Hematopoietic multipotent progenitor cell treated with erythropoietin and hydrocortisone succinate and interleukin-3 and kit ligand, for 17 days (in vitro differentiated cells): Measurements from ENCODE around the gene RAB35.
A peak's percentile ranks its signal among the peaks of the same experiment; 100 is the strongest.

Experiments used
- DNase-seq: peaks from one replicate; pipeline ENCODE4 v3.0.0-alpha.2; 2015; ENCODE audit warnings: low spot score

Gene RAB35

DNA sequence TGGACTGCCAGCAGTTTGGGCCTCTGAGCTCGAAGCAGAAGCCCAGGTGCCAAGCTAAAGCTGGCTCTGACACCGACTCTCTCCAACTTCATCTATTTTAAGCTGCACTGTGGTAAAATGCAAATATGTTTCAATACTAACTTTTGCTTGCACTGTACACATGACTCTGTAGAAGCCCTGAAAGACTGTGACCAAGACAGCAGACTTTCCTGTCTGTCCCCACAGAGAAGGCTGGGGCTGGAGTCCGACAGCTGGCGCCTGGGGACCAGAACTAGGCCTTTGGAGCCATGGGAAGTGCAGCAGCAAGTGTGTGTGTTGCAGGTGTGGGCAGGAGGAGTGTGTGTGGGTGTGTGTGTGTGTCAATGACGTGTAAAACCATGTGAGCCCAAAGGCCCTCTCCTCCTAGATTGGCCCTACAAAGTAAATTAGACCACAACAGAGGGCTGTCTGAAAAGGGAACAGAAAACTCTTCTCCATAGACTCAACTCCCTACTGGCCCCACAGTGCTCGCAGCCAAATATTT, 16.4 kb upstream of the RAB35 start:
- no peak for DNase-seq

DNA sequence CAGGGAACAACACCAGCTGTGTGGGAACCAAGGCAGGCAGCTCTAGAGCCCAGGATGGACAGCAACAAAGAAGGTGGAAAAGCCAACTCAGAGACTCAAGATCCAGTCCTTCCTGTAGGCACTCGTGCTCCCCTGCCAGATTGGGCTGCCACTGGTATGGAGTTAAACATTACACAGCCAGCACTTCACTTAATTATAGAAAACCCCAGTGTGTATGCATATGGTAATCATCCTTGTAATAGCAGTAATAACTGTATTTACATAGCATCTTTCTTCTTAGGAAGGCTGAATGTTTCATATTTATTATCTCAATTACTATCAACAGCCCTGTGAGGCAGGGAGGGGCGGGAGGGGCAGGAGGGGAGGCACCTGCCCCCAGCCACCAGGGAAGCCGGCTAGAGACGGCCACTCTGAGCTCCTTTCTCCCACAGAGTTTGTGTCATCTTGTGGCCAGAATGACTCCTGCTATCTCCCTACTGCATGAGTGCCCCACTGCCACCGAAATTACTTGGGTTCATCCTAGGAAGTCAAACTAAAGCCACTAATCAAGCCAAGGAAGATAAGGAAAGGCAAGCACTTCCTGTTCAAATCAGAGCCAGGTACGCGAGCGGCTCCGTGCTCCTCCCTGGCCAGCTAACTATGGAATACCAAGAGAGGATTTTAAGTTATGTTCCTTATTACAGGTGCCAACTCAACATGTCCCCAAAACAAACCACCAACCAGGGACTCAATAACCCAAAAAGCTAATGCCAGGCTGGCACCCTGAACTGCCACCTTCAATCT, 15.7 kb upstream of the RAB35 start:
- DNase-seq: no peak

DNA sequence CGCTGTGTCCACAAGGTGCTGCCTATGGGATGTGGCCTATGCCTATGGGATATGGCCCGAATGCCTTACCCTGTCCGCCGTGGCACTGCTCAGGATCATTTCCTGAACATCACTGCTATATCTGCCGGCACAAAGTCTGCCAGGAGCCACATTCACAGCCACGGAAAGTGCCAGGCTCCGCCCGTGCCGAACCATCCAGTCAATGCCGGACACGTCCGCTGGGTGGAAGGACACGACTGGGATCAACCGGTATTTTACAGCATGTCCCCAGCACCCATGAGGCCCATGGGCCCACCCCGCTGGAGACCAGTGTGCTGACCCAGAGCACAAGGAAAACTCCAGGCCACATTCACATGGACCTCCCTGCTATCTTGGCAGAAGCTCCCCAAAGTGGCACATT, 14.6 kb upstream of the RAB35 start:
- DNase-seq: no peak

DNA sequence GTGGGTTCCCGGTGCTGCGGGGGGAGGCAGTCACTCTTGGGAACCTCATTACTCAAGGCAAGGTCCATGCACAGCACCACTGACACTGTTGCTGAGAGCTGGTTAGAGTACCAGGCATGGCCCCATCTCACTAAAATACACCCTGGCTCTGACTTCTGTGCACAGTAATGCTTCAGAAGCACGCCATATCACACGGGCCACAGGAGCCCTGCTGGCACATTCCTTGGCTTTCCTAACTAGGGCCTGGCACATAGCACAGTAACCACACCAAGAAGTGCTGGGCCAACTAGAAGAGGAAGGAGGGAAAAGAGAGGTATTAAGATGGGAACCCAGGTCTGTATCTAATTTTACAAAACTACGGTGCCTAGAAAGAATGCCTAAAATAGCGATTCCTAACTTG, 13.5 kb upstream of the RAB35 start:
- DNase-seq: no peak

DNA sequence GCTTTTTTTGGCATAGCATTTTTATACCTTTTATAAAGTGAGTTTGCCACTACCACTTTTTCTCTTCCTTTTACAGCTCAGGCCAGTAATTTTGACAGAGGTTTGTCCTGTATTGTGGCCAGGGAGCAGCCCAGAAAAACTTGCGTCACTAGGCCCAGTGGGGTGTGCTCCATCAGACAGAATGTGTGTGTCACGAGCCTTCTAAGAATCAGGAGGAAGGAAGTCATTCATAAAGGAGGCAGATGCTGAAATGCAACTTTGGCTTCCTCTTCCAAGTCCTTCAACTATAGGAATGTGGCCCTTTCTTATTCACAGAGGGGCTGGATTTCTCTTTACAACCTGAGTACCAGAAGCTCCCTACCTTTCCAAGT, 10.1 kb upstream of the RAB35 start:
- no peak for DNase-seq

DNA sequence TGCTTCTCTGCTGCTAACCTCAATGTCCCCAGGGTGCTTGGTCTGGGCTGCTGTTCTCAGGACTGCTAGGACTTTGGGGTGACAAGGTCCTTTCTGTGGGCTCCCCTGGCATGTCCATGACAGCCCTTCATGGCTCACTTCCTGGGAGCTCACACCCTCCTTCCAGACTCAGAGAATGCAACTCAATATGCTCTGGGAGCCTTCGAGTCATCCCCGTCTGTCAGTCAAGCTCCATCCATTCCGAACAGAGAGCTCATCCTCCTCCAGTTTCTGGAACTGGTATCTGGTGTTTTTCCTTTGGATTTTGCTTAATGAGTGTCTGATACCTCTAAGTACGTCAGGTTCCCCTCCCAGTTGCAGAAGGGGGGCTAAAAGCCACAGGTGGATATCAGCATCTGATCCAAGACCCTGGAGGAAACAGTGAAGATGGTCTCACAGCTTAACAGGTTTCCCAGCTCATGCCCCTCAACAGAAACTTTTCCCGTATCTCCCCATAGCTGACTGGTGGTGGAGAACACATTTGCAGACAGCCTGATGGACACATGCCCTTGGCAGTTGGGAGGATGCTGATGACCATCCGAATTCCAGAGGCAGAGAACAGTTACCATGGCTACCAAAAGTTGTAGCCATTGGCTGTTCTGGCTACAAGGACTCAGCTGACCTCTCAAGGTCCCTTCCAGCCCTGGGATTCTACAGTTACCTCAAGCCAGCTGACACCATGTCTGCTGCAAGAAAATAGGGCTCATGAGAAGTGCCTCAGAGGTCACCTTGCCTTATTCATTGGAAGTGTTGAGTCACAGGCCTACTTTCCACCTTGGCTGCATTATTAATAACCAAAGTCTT, 9.5 kb upstream of the RAB35 start:
- no peak for DNase-seq

DNA sequence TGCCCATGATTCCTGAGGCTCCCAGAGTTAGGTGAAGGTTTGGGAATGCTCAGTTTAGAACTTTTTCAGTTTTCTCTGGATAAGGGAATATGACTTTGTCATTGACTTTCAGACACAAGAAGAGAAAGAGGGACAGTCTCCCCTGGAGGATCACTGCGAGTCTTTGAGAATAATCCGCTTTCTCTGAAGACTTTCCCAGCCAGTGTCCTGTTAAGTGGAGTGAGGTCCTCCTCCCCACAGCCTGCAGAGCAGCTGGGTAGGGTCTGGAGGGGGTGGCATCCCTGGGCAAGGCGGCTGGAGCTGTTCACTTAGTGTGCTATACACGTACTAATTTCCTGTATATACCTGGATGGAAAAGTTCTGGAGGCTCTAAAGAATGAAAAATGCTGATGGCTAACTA, 8.5 kb upstream of the RAB35 start:
- no peak for DNase-seq

DNA sequence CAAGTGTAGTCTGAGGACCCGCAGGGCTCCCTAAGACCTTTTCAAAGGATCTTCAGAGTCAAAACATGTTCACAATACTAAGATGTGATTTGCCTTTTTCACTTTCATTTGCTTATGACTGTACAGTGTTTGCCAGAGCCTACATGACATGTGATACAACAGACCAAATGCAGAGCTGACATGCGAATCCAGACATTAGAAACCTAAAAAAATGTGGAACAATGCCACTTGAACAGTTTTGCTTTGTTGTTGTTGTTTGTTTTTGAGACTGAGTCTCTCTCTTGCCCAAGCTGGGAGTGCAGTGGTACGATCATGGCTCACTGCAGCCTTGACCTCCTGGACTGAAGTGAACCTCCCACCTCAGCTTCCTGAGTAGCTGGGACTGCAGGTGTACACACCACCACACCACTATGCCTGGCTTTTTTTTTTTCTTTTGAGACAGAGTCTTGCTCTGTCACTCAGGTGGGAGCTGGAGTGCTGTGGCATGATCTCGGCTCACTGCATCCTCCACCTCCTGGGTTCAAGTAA, 5.3 kb upstream of the RAB35 start:
- DNase-seq: no peak

DNA sequence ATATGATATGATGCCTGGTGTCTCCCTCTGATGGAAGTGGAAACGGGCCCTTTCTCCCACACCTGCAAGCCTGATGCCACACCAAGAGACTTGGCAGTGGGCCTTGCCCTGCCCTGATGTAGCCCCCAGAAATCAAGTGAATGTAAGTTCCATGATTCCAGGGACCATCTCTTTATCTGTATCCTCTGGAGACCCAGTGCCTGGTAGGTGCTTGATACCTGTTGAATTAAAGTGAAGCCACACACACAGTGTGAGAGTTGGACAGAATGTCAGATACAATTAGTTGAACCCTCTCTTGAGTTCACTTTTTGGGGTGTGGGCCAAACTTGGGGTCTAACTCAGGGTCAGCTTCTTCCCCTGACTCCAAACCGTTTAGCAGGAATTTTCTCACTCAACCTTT, 4.8 kb upstream of the RAB35 start:
- DNase-seq: no peak

DNA sequence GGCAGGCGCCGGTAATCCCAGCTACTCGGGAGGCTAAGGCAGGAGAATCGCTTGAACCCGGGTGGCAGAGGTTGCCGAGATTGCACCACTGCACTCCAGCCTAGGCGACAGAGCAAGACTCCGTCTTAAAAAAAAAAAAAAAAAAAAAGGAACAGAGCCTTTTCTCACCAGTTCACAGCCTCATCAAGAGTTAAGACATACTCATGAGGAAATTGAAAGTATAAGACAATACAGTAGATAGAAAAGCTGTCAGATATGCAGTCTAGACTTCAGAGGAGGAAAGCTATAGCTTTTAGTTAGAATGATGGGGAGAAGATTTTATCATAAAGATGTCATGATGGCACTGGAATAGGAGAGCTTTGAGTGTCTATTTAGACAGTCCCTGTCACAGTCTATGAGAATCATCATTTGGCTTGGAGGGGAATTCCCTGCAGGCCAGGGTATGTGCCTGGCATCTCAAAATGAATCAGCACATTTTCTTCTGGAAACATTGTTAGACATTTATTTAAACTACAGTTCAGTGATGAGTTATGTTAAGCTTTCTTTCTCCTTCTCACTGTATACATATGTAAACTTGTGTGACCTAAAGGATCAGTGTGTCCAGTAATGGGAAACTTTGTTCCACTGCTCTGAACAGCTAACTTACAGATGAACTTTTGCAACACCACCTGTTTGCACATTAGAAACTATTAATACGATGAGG, 2.9 kb upstream of the RAB35 start:
- DNase-seq: peak; percentile 36

DNA sequence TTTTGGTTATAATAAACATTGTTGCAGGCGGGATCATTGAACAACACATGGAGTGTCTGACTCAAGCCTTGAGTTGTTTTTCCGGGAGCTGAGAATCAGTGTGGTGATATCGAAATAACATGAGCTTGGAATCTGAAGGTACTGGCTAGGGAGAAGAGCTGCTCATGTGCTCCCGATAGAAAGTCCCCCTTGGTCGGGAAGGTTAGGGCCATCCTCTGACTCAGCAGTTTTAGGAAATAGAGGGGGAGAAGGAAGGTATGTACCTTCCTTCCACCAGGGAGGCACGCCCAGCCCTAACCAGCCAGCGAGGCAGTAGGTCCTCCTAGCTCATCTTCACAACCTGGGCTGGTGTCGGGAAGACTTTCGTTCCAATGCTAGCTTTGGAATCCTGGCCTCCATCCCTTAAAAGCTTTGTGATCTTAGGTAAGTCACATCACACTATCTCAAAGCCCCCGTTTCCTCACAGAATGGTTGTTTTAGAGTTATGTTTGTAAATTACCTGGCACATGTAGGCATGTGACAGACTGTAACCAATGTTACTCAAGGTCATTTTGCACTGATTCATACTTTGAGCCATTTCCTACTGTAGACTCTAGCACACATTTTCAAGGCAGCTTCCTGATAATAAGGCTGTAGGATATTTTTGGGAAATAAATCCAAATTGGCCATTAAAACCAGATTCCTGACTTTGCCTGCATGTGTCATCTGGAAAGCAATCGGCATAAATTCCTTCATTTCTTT, 1.9 kb upstream of the RAB35 start:
- DNase-seq: no peak

DNA sequence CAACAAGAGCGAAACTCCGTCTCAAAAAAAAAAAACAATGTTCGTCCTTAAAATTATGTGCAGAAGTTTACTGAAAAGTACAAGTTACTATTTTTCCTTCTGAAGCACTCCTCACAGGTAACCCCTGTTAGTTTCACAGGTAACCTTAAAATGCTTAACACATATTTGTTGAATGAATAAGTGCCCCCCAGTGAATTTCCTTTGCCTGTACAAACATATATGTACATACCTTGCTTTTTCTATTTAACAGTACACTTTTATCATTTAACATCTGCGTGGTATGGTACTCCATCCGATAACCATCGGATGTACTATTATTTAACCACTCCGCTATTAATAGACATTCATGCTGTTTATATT, 1.4 kb upstream of the RAB35 start:
- DNase-seq: no peak

DNA sequence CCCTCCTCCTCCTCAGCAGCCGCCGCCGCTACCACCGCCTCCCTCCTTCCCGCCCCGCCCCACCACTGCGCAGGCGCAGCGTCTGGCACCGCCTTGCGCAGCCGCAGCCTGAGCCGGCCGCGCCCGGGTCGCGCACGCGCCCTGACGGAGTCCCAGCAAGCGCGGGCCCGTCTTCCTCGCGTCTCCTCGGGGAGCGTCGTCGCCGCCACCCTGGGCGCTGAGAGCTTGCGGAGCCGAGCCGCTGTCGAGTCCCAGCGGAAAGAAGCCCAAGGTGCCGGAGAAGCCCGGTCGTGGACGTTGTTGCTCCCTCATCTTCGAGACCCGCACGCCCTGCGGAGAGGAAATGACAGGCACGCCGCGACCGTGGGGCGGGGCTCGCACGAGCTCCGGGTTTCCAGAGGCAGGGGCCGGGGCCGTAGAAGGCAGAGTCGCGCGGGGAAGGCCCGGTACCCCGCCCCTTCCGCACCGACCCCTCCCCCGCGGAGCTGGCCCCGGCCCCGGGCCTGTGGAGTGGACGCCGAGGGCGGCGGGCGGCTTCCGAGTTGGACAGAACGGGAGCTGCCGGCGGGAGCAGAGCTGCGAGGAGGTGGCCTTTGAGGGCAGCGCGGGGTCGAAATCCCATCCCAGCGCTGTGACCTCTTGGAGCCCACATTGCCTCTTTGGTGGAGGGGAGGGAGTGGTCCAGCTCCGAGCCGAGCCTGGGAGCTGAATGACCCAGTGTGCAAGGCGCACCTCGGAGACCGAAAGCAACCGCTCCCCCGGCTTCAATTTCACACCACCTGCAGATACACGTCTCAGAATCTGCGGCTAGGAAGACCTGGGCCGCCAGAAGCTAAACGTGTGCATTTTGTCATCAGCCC, 469 bp upstream of the RAB35 start:
- peak; percentile 95 for DNase-seq

DNA sequence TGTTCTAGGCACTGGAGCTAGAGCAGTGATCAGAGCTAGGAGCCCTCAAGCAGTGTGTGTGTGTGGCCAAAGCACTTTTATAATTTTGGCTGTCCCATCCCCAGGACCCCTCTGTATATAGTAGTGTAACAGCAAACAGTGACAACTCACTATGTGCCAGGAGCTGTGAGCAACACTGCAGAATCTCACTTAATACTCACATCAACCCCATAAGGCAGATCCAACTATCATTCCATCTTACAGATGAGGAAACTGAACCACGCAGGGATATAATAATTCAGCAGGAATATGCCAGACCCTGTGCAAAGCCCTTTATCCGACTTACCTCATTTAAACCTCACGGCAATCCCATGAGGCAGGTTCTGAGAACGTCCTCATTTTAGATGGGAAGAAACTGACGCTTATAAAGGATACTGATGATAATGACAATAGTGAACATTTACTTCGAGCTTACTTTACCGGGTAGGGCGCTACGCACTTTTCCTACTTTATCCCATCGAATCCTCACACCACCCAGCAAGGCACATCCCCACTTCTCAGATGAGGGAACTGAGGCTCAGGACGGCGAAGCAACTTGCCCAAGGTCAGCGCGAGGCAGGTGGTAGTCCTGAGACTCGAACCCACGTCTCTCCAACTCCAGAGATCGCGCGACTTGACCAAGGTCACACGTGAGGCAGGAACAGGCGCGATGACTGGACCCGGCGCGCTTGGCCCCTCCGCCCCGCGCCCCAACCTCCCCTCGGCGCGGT, 687 bp downstream of the RAB35 start:
- DNase-seq: peak; percentile 49

DNA sequence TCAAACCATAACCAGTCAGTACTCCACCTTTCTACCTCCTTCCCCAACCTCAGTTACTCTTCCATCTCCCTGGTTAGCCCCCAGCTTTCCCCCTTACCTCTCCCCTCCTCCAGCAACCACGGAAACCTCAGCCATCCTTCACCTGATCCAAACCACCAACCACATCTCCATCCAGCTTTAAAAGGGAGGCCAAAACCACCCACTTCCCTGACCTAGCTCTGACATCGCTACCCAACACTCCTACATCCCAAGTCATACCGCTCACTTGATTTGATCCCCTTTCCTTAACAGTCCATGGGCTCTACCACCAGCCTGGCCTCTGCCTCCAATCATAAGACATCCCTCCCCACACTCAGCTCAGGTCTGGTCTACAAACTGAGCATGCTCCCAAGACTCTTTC, 1.5 kb downstream of the RAB35 start:
- DNase-seq: no peak

DNA sequence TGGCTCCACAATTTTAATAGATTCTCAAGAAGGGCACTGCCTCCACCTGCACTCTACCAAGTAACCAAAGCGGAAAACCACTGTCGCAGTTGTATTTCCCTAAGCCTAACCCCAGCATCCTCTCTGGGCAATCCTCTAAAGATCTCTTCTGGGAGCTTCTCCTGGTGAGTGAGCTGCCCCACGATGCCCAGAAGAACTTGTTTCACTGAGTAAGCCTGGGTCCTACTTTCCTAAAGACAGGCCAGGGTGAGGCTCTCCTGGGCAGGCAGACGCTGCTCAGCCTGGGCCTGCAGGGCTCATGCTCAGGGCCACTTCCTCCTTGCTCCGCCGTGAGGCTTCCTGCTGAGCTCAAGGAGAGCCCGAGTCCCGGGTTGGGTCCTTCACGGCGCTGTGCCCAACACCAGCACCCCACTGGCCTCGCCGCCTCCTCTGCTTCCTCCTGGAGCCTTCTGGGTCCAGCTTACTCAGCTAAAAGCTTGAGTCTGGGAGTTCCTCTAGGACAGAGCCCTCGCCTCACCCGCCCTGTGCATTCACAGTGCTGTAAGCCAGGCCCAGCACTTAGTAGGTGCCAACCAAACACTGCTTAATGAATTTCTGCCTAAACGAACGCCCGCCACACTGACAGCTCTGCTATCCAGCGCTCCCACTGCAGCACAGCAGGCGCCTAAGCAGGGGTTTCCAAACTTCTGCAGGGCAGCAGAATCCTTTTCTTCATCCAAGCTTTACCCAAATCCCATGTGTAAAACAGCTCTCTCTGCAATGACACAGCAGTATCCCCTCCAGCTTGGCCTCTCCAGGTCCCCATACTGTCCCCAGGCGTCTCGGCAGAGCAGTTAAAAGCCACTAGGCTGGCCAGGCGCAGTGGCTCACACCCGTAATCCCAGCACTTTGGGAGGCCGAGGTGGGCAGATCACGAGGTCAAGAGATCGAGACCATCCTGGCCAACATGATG, 5.7 kb downstream of the RAB35 start:
- no peak for DNase-seq

DNA sequence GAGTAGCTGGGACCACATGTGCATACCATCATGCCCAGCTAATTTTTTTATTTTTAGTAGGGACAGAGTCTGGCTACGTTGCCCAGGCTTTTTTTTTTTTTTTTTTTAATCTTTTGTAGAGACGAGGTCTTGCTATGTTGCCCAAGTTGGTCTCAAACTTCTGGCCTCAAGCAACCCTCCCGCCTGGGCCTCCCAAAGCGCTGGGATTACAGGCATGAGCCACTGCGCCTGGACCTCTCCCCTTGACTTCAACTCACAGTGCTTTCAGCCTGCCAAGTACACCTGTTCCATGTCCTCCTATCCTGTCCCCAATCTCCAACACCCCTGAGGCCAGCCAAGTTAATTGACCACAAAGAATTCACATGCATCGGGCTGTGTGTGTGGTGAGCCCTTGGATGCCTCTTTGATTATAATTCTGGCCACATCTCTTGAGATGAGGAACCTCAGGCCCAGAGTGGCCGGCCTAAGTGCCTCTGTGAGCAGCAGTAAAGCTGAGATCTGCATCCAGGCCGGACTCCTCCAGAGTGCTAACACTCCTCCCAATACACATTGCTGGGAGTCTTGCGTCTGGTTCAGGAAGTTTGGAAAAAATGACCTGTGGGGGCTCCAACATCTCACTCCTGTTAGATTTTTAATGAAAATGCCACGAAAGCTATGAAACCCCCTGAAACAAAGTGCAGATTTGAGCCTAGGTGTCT, 6.8 kb downstream of the RAB35 start:
- DNase-seq: no peak

DNA sequence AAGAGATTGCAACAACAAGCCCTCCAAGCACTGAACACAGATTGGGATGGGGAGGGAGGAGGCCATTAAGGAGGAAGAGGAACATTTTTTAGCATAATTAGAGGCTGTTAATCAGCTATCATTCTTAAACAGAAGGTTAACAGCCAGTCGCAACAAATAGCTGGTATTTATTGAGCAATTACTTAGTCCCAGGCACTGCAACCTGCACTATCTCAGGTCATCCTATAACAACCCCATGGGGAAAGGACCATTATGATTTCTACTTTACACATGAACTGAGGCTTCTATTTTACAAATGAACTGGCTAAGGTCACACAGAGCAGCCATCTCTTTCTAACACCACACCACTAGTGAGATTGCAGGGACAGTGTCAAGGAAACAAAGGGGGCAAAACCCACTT, 10.4 kb downstream of the RAB35 start:
- no peak for DNase-seq
